ENCODE results near the gene RCBTB1.
A peak's percentile ranks its signal among the peaks of the same experiment; 100 is the strongest.
"Not testable (repeated sequence)": the region's sequence is repeated elsewhere in the genome, so short reads cannot be mapped to it uniquely, and the experiment has no call there.

The RCBTB1 gene

DNA sequence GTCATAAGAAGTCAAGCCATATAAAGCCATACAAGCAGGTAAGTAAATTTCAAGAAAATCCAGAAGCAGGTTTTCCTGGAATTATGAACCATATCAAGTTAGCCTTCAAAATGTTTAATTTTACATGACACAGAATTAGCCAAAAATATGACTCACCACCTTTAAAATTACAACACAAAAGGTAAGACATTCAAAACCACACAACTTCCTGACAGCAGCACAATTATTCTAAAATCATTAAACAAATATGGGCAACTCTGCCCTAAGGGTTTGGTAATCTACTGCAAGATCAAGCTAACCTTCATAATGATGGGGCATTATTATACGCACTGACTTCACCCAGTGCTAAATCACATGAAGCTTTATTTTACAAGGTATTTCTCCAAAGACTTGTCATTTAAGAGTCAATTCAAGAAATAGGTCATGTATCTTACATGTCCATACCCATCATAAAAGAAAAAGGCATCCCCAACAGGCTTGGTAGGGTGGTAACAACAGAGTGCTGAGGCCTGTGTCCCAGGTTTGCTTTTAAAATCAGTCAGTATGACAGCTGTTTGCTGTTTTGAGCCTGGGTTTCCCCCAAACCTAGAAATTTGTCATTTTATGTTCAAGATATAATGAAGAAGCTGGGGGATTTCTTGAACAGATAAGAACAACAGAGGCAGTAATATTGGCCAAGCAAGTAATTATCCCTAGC is 15.2 kb downstream of the RCBTB1 start:
- DNase-seq (ENCODE audit: low read depth), result peak; percentile 43
- H3K4me3 ChIP-seq (ENCODE audit: low read depth, low read length), result no peak overlapping the region
- TF ChIP-seq, protein P1, sequence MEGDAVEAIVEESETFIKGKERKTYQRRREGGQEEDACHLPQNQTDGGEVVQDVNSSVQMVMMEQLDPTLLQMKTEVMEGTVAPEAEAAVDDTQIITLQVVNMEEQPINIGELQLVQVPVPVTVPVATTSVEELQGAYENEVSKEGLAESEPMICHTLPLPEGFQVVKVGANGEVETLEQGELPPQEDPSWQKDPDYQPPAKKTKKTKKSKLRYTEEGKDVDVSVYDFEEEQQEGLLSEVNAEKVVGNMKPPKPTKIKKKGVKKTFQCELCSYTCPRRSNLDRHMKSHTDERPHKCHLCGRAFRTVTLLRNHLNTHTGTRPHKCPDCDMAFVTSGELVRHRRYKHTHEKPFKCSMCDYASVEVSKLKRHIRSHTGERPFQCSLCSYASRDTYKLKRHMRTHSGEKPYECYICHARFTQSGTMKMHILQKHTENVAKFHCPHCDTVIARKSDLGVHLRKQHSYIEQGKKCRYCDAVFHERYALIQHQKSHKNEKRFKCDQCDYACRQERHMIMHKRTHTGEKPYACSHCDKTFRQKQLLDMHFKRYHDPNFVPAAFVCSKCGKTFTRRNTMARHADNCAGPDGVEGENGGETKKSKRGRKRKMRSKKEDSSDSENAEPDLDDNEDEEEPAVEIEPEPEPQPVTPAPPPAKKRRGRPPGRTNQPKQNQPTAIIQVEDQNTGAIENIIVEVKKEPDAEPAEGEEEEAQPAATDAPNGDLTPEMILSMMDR (IDR thresholded peaks at IDR 0.05; ENCODE audit: insufficient read depth, low read depth, low read length, missing control alignments), result no peak

DNA sequence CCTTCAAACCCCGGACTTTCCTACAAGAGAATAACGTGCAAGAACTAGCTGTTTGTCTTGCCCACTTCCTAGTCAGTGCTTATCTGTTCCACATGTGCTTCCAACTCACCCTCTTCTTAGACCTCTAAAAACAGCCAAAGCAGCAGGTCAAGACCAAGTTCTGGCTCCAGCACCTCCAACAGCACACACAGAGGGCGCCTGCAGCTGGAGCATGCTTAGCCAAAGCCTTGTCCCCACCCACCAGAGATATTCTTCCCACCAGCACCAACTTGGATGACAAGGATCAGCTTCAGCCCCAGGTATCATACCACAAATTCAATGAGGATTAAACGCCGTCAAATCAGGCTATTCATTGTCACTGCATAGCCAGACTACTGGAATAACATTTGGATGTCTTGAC is 17.9 kb downstream of the RCBTB1 start:
- TF ChIP-seq, protein P1 (IDR thresholded peaks at IDR 0.05; ENCODE audit: insufficient read depth, low read depth, low read length, missing control alignments), result no peak
- no peak for DNase-seq (ENCODE audit: low read depth)

DNA sequence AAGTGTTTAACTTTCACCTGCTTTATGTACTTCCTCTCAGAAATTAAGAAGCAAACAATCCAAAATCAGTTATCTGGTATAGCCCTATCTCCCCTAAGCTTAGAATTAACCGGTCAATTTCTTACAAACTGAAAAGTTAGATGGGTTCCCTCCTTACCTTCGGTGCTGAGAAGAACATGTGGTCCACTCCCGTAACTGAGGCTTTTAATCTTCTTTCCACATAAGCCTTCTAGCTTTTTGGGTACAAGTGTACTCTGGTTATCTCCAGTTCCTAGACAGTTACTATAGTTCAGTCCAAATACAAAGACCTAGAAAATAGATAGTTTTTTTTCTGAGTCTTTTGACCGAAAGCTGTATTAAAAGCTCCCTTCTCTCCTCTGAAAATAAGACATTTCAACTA is 18.9 kb downstream of the RCBTB1 start:
- H3K4me3 ChIP-seq (ENCODE audit: low read depth, low read length), result no peak overlapping the region
- DNase-seq (ENCODE audit: low read depth), result no peak
- TF ChIP-seq, protein P1 (IDR thresholded peaks at IDR 0.05; ENCODE audit: insufficient read depth, low read depth, low read length, missing control alignments), result no peak

More for the DNA sequence above, 17.9 kb downstream of the RCBTB1 start:
- no peak overlapping the region for H3K4me3 ChIP-seq (ENCODE audit: low read depth, low read length)

DNA sequence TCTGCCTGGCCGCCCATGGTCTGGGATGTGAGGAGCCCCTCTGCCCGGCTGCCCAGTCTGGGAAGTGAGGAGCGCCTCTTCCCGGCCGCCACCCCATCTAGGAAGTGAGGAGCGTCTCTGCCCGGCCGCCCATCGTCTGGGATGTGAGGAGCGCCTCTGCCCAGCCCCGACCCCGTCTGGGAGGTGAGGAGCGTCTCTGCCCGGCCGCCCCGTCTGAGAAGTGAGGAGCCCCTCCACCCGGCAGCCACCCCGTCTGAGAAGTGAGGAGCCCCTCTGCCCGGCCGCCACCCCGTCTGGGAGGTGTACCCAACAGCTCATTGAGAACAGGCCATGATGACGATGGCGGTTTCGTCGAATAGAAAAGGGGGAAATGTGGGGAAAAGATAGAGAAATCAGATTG is 19.9 kb downstream of the RCBTB1 start:
- not testable (repeated sequence) for H3K4me3 ChIP-seq (ENCODE audit: low read depth, low read length); DNase-seq (ENCODE audit: low read depth)

DNA sequence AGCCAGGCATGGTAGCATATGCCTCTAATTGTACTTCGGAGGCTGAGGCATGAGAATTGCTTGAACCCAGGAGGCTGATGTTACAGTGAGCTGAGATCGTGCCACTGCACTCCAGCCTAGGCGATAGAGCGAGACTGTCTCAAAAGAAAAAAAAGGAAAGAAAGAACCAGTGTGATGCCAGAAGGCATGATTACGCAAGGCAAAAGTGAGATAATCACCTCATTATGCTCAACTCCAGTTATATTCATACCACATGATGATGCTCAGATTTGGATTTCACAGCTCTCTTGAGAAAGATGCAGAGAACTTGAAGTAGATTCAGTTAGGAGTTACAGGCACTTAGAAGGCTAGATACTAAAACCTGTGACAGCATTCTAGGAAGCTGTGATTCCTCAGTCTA is 21.8 kb downstream of the RCBTB1 start:
- no peak for DNase-seq (ENCODE audit: low read depth)
- H3K4me3 ChIP-seq (ENCODE audit: low read depth, low read length), result no peak overlapping the region
- TF ChIP-seq, protein P1 (IDR thresholded peaks at IDR 0.05; ENCODE audit: insufficient read depth, low read depth, low read length, missing control alignments), result no peak

DNA sequence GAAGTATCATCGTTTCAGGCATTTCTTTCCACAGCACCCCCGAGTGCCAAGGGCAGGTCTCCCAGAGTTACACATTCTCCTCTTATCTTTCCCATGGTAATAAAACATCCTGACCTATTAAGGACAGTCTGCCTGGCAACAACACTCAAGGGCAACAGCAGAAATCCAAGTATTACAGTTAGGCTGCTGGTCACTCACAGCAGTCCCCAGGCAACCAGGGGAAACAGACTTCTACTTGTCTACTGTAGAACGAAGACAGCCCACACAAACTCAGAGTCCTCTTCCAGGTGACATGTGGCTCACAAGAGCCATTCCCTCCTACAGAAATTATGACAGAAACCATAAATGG is 24.3 kb downstream of the RCBTB1 start:
- DNase-seq (ENCODE audit: low read depth), result no peak
- TF ChIP-seq, protein P1 (IDR thresholded peaks at IDR 0.05; ENCODE audit: insufficient read depth, low read depth, low read length, missing control alignments), result no peak
- H3K4me3 ChIP-seq (ENCODE audit: low read depth, low read length), result no peak overlapping the region

DNA sequence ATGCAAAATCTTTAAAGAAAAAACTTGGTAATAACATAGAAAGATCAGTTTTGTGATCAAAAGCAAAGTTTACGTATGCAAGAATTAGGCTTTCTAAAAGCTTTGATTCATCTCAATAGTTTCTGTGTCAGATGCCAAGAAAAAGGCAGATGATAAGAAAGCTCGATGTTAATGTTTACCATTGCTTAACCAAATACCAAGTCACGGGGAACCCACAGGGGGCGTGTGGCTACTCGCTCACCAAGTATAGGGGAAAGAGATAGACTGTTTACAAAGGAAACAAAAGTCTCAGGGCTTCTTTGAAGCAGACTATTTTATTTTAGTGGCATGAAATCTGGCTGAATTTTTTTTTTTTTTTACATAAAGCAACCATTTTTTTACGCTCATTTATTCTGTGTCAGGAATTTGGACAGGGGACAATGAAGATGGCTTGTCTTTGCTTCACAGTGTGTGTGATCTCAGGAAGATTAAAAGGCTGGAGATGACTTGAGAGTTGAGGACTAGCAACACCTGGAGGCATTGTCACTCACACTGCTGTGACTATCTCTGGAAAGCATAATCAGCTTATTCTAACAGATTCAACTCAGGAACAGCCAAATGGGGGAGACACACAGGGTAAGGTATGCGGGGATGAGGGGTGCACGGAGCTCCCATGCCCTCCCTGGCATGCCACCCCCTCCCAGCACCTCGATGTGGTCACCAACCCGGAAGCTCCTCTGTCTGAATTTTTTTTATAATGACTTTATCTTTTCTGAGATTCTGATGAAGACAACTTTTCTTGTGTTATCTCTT is 24.9 kb downstream of the RCBTB1 start:
- no peak for DNase-seq (ENCODE audit: low read depth)
- TF ChIP-seq, protein P1 (IDR thresholded peaks at IDR 0.05; ENCODE audit: insufficient read depth, low read depth, low read length, missing control alignments), result no peak
- H3K4me3 ChIP-seq (ENCODE audit: low read depth, low read length), result no peak overlapping the region

Measured in GM12865 (cell line).